ENCODE data around the gene SPSB2.

GRCh38 chr12:6831450-6831995 is 41.6 kb downstream of the SPSB2 start:
- no peak for TF ChIP-seq CTCF (conservative IDR thresholded peaks at IDR 0.05; ENCODE audit: low read depth, low read length)
- no peak for TF ChIP-seq EZH2 (IDR thresholded peaks at IDR 0.05; ENCODE audit: borderline replicate concordance, low read depth, low read length, poor library complexity, severe bottlenecking)
